NCI-H748 treated with DMSO at 0.1 percent for 48 hours (cell line): ENCODE data around the gene USP51.
"Not testable (repeated sequence)": the region's sequence is repeated elsewhere in the genome, so short reads cannot be mapped to it uniquely, and the experiment has no call there.

Source experiments
- DNase-seq: peaks from one replicate; lab custom pipeline; 2025; lab: John Stamatoyannopoulos, UW

Gene USP51

DNA sequence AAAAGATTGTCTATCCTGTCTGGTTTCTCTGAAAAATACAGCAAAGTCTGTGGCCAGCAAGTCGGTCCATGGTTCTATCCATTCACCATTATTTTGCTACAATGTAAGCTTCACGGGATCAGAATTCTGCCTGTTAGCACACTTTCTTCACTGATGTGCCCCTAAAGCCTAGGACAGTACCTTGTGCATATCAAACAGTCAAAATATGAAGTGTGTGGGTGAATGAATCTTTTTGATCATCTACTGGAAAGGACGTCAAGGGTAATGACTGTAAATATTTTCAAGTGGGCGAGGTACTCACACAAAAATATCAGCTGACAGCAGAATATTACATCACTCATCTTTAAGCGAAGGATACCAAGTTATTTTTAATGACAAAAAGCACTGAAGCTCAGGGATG is 24.5 kb downstream of the USP51 start:
- DNase-seq = not testable (repeated sequence)

DNA sequence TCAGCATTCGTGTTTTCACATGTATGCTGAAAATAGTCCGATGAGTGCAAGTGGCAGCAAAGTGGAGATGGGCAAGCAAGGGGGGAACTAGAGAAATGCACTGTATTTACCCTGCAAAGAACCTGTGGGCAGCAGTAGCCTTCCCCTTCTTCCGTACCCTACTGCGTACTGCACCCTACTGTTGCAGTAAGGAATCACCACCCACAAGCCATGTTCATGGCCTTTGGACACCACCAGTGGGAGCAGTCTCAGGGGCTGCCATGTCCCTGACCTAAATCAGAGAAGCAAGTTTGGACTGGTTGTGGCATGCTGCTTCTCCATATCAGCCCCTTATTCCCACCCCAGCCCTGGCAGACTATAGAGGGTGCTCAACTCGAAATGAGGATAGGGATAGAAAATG is 25.6 kb downstream of the USP51 start:
- DNase-seq = not testable (repeated sequence)

DNA sequence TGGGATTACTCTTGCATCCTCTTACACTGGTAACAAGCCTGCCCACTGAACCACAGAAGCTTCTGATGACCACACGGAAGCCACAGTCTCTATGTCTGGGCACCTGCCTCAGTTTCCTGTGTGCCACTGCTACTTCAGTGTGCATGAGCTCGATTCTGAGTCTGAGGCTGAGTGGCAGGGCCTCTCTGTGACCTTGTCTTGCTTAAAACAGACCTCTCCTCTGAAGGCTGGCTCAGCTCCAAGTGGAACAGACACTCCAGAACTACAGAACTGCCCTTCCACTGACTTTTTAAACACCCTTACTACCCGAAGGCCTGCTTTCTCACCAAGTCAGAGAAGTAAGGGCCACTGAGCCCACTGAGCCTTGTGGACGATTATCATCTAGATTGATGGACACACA is 29.7 kb downstream of the USP51 start:
- not testable (repeated sequence) for DNase-seq

DNA sequence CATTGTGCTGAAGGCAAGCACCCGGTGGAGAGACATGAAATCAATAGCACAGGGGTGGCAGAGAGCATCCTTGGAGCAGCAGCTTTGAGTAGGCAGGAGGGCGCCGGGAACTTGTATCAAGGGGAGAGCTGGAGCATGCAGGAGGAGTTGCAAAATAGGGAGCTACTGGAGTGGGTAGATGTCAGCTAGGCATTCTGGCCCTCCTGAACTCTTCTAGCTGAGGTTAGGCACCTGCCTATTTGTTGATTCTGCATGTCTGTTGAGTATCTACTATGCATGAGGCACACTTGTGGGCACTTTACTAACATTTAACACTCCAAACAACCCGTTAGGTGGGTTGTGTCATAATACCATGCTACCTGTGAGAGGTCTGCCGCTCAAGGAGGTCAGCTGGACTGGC is 30.2 kb downstream of the USP51 start:
- not testable (repeated sequence) for DNase-seq

- DNase-seq = not testable (repeated sequence)
Measured at GRCh38 chrX:55455708-55456107, 33.9 kb downstream of the USP51 start.

DNA sequence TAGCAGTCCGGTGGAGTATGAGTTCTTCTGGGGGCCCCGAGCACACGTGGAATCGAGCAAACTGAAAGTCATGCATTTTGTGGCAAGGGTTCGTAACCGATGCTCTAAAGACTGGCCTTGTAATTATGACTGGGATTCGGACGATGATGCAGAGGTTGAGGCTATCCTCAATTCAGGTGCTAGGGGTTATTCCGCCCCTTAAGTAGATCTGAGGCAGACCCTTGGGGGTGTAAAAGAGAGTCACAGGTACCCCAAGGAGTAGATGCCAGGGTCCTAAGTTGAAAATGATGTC is 36.9 kb downstream of the USP51 start:
- no peak for DNase-seq

DNA sequence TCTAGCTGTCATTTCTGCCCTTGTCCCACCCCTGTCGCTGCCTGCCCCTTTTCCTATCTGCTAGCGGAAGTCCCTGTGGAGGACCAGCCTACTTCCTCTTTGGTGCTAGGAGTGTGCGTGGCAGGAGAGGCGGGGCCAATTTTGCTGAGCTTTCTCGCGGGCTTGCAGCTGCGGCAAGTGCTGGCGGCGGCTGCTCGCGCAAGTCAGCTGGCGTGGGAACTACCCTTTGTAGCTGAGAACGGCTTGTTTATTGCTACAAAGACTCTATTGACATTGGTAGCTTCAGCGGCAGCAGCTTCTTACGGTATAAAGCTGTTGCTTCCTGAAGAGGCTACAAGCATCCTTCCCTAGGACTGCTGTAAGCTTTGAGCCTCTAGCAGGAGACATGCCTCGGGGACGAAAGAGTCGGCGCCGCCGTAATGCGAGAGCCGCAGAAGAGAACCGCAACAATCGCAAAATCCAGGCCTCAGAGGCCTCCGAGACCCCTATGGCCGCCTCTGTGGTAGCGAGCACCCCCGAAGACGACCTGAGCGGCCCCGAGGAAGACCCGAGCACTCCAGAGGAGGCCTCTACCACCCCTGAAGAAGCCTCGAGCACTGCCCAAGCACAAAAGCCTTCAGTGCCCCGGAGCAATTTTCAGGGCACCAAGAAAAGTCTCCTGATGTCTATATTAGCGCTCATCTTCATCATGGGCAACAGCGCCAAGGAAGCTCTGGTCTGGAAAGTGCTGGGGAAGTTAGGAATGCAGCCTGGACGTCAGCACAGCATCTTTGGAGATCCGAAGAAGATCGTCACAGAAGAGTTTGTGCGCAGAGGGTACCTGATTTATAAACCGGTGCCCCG is 37.4 kb downstream of the USP51 start, which contains the start of gene MAGEH1:
Gene MAGEH1, plus strand, starts transcription at position 138 of the 843 bp plus-strand sequence. Its CDS starts 248 bp downstream, at position 386.
- peak; percentile 67 for DNase-seq

- no peak for DNase-seq
Measured at GRCh38 chrX:55451626-55451989, 38.0 kb downstream of the USP51 start.

GRCh38 chrX:55451141-55451540 is 38.5 kb downstream of the USP51 start:
- no peak for DNase-seq

DNA sequence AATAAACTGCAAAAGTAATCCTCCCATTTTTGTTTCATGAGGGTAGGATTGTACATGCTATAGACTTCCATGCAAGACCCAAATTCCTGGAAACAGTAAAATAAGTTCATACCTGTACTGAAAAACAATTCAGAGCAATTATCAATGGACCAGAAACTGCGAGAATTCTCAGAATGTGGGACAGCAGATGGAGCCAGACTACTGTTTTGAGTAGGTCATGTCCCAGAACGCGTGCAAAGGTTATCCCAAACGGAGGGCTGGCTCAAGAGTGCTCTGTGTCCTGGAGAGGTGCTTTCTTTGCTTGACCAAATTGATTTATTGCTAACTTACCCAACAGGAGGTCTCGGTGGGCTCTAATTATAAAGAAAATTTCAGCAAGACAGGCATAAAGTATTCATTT is 39.4 kb downstream of the USP51 start:
- DNase-seq = no peak

- DNase-seq = not testable (repeated sequence)
Measured at GRCh38 chrX:55443468-55443867, 46.2 kb downstream of the USP51 start.
